Chondrocyte (in vitro differentiated cells): ENCODE results near the gene NAA38. TPM values are rescaled to one million over a fixed set of nuclear protein-coding genes. Genes with fewer than 3 reads are reported as not detected.

Experiments
- DNase-seq: peaks from one replicate; pipeline ENCODE4 v3.0.0; 2021; ENCODE audit warnings: mixed read lengths, low spot score
- H3K27ac Mint-ChIP-seq: one replicate; pipeline ENCODE4 v1.8.0; 2021; ENCODE audit warnings: mild to moderate bottlenecking, moderate library complexity, mixed read lengths; ENCODE audit not compliant: unreplicated experiment
- H3K27me3 Mint-ChIP-seq: 2 replicates; pipeline ENCODE4 v1.8.0; 2021; ENCODE audit warnings: low read depth, mixed read lengths
- H3K36me3 Mint-ChIP-seq: 2 replicates; pipeline ENCODE4 v1.8.0; 2021; ENCODE audit warnings: low read depth, mixed read lengths
- H3K4me1 Mint-ChIP-seq: 2 replicates; pipeline ENCODE4 v1.8.0; 2021; ENCODE audit warnings: low read depth, mild to moderate bottlenecking, mixed read lengths
- H3K4me3 Mint-ChIP-seq: one replicate; pipeline ENCODE4 v1.8.0; 2021; ENCODE audit warnings: mild to moderate bottlenecking, moderate library complexity, mixed read lengths; ENCODE audit not compliant: unreplicated experiment
- H3K9me3 Mint-ChIP-seq: 2 replicates; pipeline ENCODE4 v1.8.0; 2021; ENCODE audit warnings: low read depth, mixed read lengths
- total RNA-seq: library from RNA; stranded (reverse); gene quantifications from 3 replicates; pipeline ENCODE4 v1.2.1, GENCODE V29; 2021
- TF ChIP-seq, protein P1 (sequence below): fragments of 200-600 bp; sonication (generic); IDR thresholded peaks from 2 replicates; pipeline ENCODE4 v1.5.0; 2021; ENCODE audit warnings: antibody characterized with exemption, mild to moderate bottlenecking, moderate library complexity

Gene NAA38
- total RNA-seq, 1 donor from 2014 or later, result 52.9 TPM

DNA sequence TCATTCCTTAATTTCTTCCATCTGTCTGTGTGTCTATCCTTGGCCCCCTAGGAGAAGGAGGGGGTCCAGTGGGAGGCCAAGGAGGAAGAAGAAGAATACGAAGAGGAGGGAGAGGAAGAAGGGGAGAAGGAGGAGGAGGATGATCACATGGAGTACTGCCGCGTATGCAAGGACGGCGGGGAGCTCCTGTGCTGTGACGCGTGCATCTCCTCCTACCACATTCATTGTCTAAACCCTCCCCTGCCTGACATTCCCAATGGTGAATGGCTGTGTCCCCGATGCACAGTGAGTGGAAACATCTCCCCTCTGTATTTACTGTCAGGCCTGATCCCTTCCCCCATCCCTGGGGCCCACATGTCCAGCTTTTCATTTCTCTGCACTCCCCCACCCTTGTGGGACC lies 37.5 kb upstream of the NAA38 start:
- Mint-ChIP-seq H3K9me3 (no peaks in the 10 kb centered on the region), H3K27me3 (no peaks in the 10 kb centered on the region), H3K27ac (no peak overlapping the region), H3K36me3 (peaks cover 53% of the 10 kb centered on the region), H3K4me1 (no peaks in the 10 kb centered on the region), H3K4me3 (no peak overlapping the region)
- TF ChIP-seq, protein P1, sequence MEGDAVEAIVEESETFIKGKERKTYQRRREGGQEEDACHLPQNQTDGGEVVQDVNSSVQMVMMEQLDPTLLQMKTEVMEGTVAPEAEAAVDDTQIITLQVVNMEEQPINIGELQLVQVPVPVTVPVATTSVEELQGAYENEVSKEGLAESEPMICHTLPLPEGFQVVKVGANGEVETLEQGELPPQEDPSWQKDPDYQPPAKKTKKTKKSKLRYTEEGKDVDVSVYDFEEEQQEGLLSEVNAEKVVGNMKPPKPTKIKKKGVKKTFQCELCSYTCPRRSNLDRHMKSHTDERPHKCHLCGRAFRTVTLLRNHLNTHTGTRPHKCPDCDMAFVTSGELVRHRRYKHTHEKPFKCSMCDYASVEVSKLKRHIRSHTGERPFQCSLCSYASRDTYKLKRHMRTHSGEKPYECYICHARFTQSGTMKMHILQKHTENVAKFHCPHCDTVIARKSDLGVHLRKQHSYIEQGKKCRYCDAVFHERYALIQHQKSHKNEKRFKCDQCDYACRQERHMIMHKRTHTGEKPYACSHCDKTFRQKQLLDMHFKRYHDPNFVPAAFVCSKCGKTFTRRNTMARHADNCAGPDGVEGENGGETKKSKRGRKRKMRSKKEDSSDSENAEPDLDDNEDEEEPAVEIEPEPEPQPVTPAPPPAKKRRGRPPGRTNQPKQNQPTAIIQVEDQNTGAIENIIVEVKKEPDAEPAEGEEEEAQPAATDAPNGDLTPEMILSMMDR, result no peak
- DNase-seq, result no peak

DNA sequence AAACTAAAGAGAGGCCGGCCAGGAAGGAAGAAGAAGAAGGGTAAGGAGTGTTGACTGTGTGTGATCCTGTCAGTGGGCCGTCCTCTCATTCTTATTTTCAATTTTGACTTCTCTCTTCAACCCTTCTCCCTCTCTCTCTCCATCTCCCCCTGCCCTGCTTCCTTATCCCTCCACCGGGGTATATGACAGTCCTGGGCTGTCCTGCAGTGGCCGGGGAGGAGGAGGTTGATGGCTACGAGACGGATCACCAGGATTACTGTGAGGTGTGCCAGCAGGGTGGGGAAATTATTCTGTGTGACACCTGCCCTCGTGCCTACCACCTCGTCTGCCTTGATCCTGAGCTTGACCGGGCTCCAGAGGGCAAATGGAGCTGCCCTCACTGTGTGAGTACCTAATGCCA lies 36.9 kb upstream of the NAA38 start:
- Mint-ChIP-seq H3K36me3 (peaks cover 48% of the 10 kb centered on the region), H3K4me3 (no peak overlapping the region)

DNA sequence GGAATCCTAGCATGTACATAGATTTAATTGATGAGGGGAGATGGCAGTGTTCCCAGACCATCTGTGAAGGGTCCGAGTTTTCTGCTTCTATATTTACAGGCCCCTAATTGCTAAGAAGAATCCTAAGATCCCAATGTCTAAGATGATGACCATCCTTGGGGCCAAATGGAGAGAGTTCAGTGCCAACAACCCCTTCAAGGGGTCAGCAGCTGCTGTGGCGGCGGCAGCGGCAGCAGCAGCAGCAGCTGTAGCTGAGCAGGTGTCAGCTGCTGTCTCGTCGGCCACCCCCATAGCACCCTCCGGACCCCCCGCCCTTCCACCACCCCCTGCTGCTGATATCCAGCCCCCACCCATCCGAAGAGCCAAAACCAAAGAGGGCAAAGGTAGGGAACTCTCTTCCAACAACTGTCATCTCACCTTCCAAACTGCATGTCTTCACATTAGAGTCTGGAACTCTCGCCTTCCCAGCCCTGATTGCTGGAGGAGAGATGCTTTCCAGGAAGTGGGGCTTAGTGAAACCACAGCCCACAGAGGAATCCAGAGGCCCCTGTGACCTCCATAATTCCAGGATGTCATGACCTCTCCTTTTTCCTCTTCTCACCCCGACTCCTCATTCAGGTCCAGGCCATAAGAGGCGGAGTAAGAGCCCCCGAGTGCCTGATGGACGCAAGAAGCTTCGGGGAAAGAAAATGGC lies 36.0 kb upstream of the NAA38 start:
- Mint-ChIP-seq H3K9me3 (no peaks in the 10 kb centered on the region), H3K4me3 (no peak overlapping the region), H3K27ac (no peak overlapping the region), H3K4me1 (no peaks in the 10 kb centered on the region), H3K27me3 (no peaks in the 10 kb centered on the region), H3K36me3 (peaks cover 43% of the 10 kb centered on the region)
- DNase-seq, result no peak
- TF ChIP-seq, protein P1, result no peak

More for the DNA sequence above, 36.9 kb upstream of the NAA38 start:
- DNase-seq, result no peak
- Mint-ChIP-seq H3K4me1 (no peaks in the 10 kb centered on the region), H3K27me3 (no peaks in the 10 kb centered on the region), H3K27ac (no peak overlapping the region), H3K9me3 (no peaks in the 10 kb centered on the region)
- TF ChIP-seq, protein P1, result no peak

DNA sequence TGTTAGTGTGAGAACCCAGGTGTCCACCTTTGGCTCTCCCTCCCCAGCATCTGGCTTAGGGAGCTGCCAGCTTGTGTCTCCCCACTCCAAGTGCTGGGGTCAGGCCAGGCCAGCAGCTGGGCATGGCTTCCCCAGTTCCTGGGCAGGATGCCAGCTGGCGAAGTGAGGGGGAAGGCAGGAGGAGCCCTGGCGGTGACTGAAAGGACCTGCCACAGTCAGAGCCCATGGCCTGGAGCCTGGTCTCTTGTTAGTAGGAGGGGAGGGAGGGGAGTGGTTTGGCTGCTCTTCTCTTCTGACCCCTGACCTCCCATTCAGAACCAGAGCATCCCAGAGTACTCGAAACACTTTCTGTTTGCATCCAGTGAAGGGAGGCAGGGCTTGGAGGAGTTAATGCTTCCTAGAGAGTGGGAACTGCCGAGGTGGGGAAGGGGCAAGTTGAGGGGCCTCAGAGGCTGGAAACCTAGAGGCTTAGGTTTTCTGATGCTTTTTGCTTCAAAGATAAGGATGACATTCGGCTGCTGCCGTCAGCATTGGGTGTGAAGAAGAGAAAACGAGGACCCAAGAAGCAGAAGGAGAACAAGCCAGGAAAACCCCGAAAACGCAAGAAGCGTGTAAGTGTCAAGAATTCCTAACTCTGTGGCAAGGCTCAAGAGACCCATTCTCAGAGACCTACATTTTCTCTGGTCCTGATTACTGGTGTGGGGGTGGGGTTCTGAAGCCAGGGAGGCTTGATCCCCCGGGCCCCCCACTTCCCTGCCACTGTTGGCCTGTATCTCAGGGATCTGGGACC lies 32.0 kb upstream of the NAA38 start:
- TF ChIP-seq, protein P1, result peak; percentile 75
- no peak overlapping the region for H3K27ac Mint-ChIP-seq
- no peak overlapping the region for H3K4me3 Mint-ChIP-seq
- H3K36me3 Mint-ChIP-seq, result peaks cover 16% of the 10 kb centered on the region
- H3K27me3 Mint-ChIP-seq, result no peaks in the 10 kb centered on the region
- H3K9me3 Mint-ChIP-seq, result no peaks in the 10 kb centered on the region
- H3K4me1 Mint-ChIP-seq, result no peaks in the 10 kb centered on the region
- no peak for DNase-seq

DNA sequence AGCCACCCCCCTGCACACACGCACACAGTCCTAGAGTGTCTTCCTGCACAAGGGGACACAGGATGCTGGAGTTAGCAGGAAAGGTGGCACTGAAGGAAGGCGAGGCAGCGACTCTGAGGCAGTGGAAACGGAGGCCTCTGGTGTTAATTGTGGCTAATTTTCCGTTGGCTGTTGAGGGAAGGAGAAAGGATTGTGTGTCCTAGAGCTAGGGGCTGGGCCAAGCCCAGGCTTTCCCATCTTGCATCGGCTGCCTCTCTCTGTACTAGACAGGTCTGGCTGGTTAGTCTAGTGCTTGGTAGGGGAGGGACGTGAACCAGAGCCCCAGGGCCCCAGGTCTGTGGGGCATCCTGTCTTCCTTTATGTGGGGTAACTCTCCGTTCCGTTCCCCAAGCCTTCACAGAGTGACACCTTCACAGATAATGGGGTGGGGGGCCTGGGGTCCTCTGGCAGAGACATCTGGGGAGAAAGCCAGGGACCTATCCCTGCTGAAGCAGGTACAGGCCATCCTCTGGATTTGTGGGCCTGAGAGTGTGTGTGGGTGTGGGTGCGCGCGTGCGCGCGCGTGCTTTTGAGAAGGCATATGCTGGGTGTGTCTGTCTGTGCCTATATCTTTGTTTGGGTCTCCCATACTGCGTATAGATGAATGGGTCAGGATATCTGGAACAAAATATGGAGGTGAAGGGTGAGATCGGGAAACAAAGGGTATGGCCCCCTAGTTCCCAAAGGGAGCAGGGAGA lies 31.0 kb upstream of the NAA38 start, which contains the start of gene CHD3:
Gene CHD3, plus strand, starts transcription at position 606 of the 737 bp plus-strand sequence. CDS start 212 bp downstream, outside the sequence.
- Mint-ChIP-seq H3K4me1 (peaks cover 3% of the 10 kb centered on the region), H3K27ac (no peak within 1 kb of the TSS), H3K27me3 (no peaks in the 10 kb centered on the region), H3K9me3 (no peaks in the 10 kb centered on the region), H3K4me3 (no peak within 1 kb of the TSS), H3K36me3 (peaks cover 11% of the 10 kb centered on the region)
- DNase-seq, result no peak
- TF ChIP-seq, protein P1, result no peak
